COLO668 (cell line): ENCODE data around the gene ELP6.
"Not testable (repeated sequence)": the region's sequence is repeated elsewhere in the genome, so short reads cannot be mapped to it uniquely, and the experiment has no call there.

ENCODE experiments used
- DNase-seq: peaks from one replicate; lab custom pipeline; 2025; ENCODE audit not compliant: unreplicated experiment; lab: John Stamatoyannopoulos, UW

The ELP6 gene

GRCh38 chr3:47468315-47468714 is 45.2 kb downstream of the ELP6 start:
- not testable (repeated sequence) for DNase-seq

- no peak for DNase-seq
These were observed 48.9 kb downstream of the ELP6 start for GRCh38 chr3:47464588-47464987.

DNA sequence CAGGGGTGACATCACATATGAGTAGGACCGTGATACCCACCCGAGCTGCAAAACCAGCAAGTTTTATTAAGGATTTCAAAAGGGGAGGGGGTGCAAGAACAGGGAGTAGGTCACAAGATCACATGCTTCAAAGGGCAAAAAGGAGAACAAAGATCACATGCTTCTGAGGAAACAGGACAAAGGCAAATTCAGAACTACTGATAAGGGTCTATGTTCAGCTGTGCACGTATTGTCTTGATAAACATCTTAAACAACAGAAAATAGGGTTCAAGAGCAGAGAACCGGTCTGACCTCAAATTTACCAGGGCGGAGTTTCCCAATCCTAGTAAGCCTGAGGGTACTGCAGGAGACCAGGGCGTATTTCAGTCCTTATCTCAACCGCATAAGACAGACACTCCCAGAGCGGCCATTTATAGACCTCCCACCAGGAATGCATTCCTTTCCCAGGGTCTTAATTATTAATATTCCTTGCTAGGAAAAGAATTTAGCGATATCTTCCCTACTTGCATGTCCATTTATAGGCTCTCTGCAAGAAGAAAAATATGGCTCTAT is 53.9 kb downstream of the ELP6 start:
- not testable (repeated sequence) for DNase-seq

DNA sequence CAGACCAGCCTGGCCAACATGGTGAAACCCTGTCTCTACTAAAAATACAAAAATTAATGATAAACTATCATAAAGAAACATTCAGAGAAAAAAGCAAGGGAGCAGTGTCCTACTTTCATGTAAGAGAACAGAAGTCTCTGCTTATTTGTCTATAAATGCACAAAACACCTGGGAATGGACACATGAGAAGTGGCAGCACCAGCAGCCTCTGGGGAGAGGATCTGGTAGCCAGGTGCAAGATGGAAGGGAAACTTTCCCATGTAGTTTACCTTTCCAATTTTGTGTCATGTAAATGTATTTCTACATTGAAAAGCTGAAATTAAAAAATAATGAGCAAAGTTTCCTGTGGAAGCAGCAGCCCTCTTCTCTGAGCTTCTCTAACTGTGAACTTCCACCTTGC is 56.5 kb downstream of the ELP6 start:
- no peak for DNase-seq

- no peak for DNase-seq
These were observed 57.6 kb downstream of the ELP6 start for GRCh38 chr3:47455806-47456452.

DNA sequence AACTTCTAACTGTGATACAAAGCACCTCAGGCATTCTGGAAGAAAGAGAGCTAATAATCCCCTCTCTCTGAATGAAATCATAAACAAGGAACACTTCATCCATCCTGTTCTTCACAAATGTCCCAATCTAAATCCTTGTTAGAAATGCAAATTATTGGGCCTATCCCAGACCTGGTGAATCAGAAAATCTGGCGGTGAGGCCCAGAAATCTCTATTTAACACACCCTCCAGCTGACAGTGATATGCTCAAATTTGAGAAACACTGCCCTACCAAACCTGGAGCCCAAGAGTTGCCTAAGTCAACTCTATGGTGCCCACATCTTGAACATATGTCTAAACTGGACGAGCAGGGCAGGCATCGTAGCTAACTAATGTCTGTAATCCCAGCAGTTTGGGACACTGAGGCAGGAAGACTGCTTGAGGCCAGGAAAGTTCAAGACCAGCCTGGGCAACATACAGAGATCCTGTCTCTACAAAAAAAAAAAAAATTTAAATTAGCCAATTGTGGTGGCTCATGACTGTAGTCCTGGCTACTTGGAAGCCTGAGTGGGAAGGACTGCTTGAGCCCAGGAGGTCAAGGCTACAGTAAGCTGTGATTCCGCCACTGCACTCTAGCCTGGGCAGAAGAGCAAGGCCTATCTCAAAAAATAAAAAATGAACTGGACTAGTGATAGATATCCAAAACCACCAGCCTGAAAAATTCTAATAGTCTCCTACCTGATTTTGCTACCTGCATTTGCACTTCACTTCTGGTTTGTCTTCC is 60.9 kb downstream of the ELP6 start:
- no peak for DNase-seq
